Fibroblast of lung (primary cell): ENCODE results near the gene ACTL7A. TPM values are rescaled to one million over a fixed set of nuclear protein-coding genes. Genes with fewer than 3 reads are reported as not detected.

Experiments
- DNase-seq, 2 donors: peaks; one replicate each; pipeline versions ENCODE4 v3.0.0 to v3.0.0-alpha.2; 2010; ENCODE audit warnings: low read depth in 2 of 2
- H2AFZ ChIP-seq: 2 replicates; pipeline ENCODE4 v1.5.1; 2012; ENCODE audit warnings: low read length, control low read depth, inconsistent platforms
- H3K27ac ChIP-seq: 2 replicates; pipeline ENCODE4 v1.5.1; 2011; ENCODE audit warnings: low read length, control low read depth; ENCODE audit not compliant: insufficient read depth
- H3K27me3 ChIP-seq: 2 replicates; pipeline ENCODE4 v1.5.1; 2011; ENCODE audit warnings: mild to moderate bottlenecking, low read length; ENCODE audit not compliant: control insufficient read depth, insufficient read depth
- H3K36me3 ChIP-seq: 2 replicates; pipeline ENCODE4 v1.5.1; 2011; ENCODE audit warnings: low read length; ENCODE audit not compliant: control insufficient read depth, insufficient read depth
- H3K4me1 ChIP-seq: 2 replicates; pipeline ENCODE4 v1.5.1; 2011; ENCODE audit warnings: low read length; ENCODE audit not compliant: control insufficient read depth, insufficient read depth; ENCODE audit errors: extremely low read depth
- H3K4me2 ChIP-seq: 2 replicates; pipeline ENCODE4 v1.5.1; 2011; ENCODE audit warnings: low read length, control low read depth; ENCODE audit not compliant: insufficient read depth; ENCODE audit errors: extremely low read depth
- H3K4me3 ChIP-seq, 4 experiments: fragments of 200-600 bp in 1 of 4; sonication (generic) in 1 of 4; replicated peaks in 1 of 4; 2 replicates each; pipeline ENCODE4 v1.5.1; 2011 to 2016; ENCODE audit warnings: low read length in 4 of 4, low read depth in 3 of 4, mild to moderate bottlenecking in 3 of 4, control low read depth in 2 of 4, inconsistent platforms in 1 of 4, mixed read lengths in 1 of 4; ENCODE audit not compliant: insufficient read depth in 1 of 4; ENCODE audit errors: control extremely low read depth in 1 of 4
- H3K79me2 ChIP-seq: 2 replicates; pipeline ENCODE4 v1.5.1; 2012; ENCODE audit warnings: mild to moderate bottlenecking, low read length, inconsistent platforms; ENCODE audit not compliant: control insufficient read depth, insufficient read depth
- H3K9ac ChIP-seq: 2 replicates; pipeline ENCODE4 v1.5.1; 2011; ENCODE audit warnings: mild to moderate bottlenecking, low read length, control low read depth; ENCODE audit not compliant: insufficient read depth
- H3K9me3 ChIP-seq: 2 replicates; pipeline ENCODE4 v1.5.1; 2012; ENCODE audit warnings: low read depth, low read length; ENCODE audit not compliant: control insufficient read depth, insufficient read depth
- H4K20me1 ChIP-seq: 2 replicates; pipeline ENCODE4 v1.5.1; 2011; ENCODE audit warnings: low read length; ENCODE audit not compliant: control insufficient read depth, insufficient read depth; ENCODE audit errors: extremely low read depth
- CTCF ChIP-seq, 2 donors: IDR thresholded peaks in 1 of 2; conservative IDR thresholded peaks in 1 of 2; 1 replicate in 1 of 2; 2 replicates in 1 of 2; pipeline ENCODE4 v1.5.1; 2011 to 2012; ENCODE audit warnings: low read length in 2 of 2, control low read depth in 1 of 2, inconsistent platforms in 1 of 2, low read depth in 1 of 2, mild to moderate bottlenecking in 1 of 2
- EZH2 ChIP-seq: IDR thresholded peaks from 2 replicates; pipeline ENCODE4 v1.5.1; 2012; ENCODE audit warnings: low read length, control low read depth, mild to moderate bottlenecking; ENCODE audit errors: missing control alignments
- polyA plus RNA-seq, 2 donors: library from polyadenylated mRNA; depleted of rRNA in 1 of 2; stranded (reverse) in 1 of 2; unstranded in 1 of 2; fragments of >200 nt; gene quantifications; 2 replicates each; pipeline ENCODE4 v1.2.1, GENCODE V29; 2011 to 2012; ENCODE audit warnings: missing spikeins in 1 of 2
- total RNA-seq: library from RNA; depleted of rRNA; stranded (reverse); fragments of >200 nt; gene quantifications from 2 replicates; pipeline ENCODE4 v1.2.1, GENCODE V29; 2014

Gene ACTL7A
- total and polyA plus RNA-seq, 2 donors (not counting 1 experiment from before 2014, with no cell fraction given) = not detected

GRCh38 chr9:108863891-108864290 is 1.8 kb downstream of the ACTL7A start:
- H3K79me2 ChIP-seq = no peaks in the 10 kb centered on the region
- H2AFZ ChIP-seq = no peak overlapping the region
- no peak overlapping the region for H3K4me3 ChIP-seq
- no peak overlapping the region for H3K9ac ChIP-seq
- no peak overlapping the region for H3K27ac ChIP-seq
- H3K9me3 ChIP-seq = no peaks in the 10 kb centered on the region
- H4K20me1 ChIP-seq = no peaks in the 10 kb centered on the region
- no peaks in the 10 kb centered on the region for H3K27me3 ChIP-seq
- no peaks in the 10 kb centered on the region for H3K36me3 ChIP-seq
- TF ChIP-seq CTCF (conservative IDR thresholded peaks at IDR 0.05 in 1 of 2, IDR thresholded peaks at IDR 0.05 in 1 of 2; ENCODE audit: low read depth in 1 of 2, low read length in 2 of 2) = no peak
- no peak for TF ChIP-seq EZH2
- no peak overlapping the region for H3K4me2 ChIP-seq
- no peaks in the 10 kb centered on the region for H3K4me1 ChIP-seq
- DNase-seq = no peak

- no peak for TF ChIP-seq EZH2
- TF ChIP-seq CTCF (conservative IDR thresholded peaks at IDR 0.05 in 1 of 2, IDR thresholded peaks at IDR 0.05 in 1 of 2; ENCODE audit: low read depth in 1 of 2, low read length in 2 of 2) = no peak
Observed at GRCh38 chr9:108864446-108864845, 2.4 kb downstream of the ACTL7A start.

GRCh38 chr9:108865037-108865436 is 3.0 kb downstream of the ACTL7A start:
- DNase-seq = no peak

More at GRCh38 chr9:108864446-108864845, 2.4 kb downstream of the ACTL7A start:
- Histone ChIP-seq H3K36me3 (no peaks in the 10 kb centered on the region), H3K79me2 (no peaks in the 10 kb centered on the region), H3K4me2 (no peak overlapping the region), H2AFZ (no peak overlapping the region), H3K9me3 (no peaks in the 10 kb centered on the region), H3K4me1 (no peaks in the 10 kb centered on the region), H3K27ac (no peak overlapping the region), H3K9ac (no peak overlapping the region), H3K27me3 (no peaks in the 10 kb centered on the region), H4K20me1 (no peaks in the 10 kb centered on the region), H3K4me3 (no peak overlapping the region)
- DNase-seq = no peak

More at GRCh38 chr9:108865037-108865436, 3.0 kb downstream of the ACTL7A start:
- Histone ChIP-seq H3K4me3 (no peak overlapping the region), H3K79me2 (no peaks in the 10 kb centered on the region), H3K9ac (no peak overlapping the region), H2AFZ (no peak overlapping the region), H3K4me2 (no peak overlapping the region), H3K27me3 (no peaks in the 10 kb centered on the region), H3K4me1 (no peaks in the 10 kb centered on the region), H3K27ac (no peak overlapping the region), H3K9me3 (no peaks in the 10 kb centered on the region), H4K20me1 (no peaks in the 10 kb centered on the region), H3K36me3 (no peaks in the 10 kb centered on the region)
- TF ChIP-seq EZH2 (no peak), CTCF (conservative IDR thresholded peaks at IDR 0.05 in 1 of 2, IDR thresholded peaks at IDR 0.05 in 1 of 2; ENCODE audit: low read depth in 1 of 2, low read length in 2 of 2) (no peak)
